SK-N-SH treated with all-trans-retinoic acid at 6 μM for 48 hours (cell line): ENCODE results near the gene ARHGAP21.

Experiments used
- ATAC-seq: fragments of 200-7000 bp; cut with Tn5 transposase; 3 replicates; pipeline ENCODE4 v1.9.1; 2020; ENCODE audit warnings: mild to moderate bottlenecking, moderate library complexity
- CREB5 ChIP-seq: fragments of 250-450 bp; sonication (Bioruptor Pico); IDR thresholded peaks from 2 replicates; pipeline ENCODE4 v1.5.1; 2020; ENCODE audit warnings: low read depth, mild to moderate bottlenecking, moderate library complexity
- CSDC2 ChIP-seq: fragments of 250-450 bp; sonication (Bioruptor Pico); IDR thresholded peaks from 2 replicates; pipeline ENCODE4 v1.5.0; 2020; ENCODE audit warnings: mild to moderate bottlenecking, moderate library complexity
- CSRNP3 ChIP-seq: fragments of 250-450 bp; sonication (Bioruptor Pico); IDR thresholded peaks from 2 replicates; pipeline ENCODE4 v1.5.1; 2021; ENCODE audit warnings: mild to moderate bottlenecking, moderate library complexity
- GLIS3 ChIP-seq: fragments of 250-450 bp; sonication (Bioruptor Pico); IDR thresholded peaks from 2 replicates; pipeline ENCODE4 v1.5.0; 2020; ENCODE audit warnings: mild to moderate bottlenecking, moderate library complexity
- ISL1 ChIP-seq: fragments of 250-450 bp; sonication (Bioruptor Pico); IDR thresholded peaks from 2 replicates; pipeline ENCODE4 v2.1.2; 2022; ENCODE audit warnings: mild to moderate bottlenecking, moderate library complexity
- OSR1 ChIP-seq: fragments of 250-450 bp; sonication (Bioruptor Pico); IDR thresholded peaks from 2 replicates; pipeline ENCODE4 v1.8.0; 2022; ENCODE audit warnings: moderate library complexity, mild to moderate bottlenecking, inconsistent platforms
- PATZ1 ChIP-seq: fragments of 250-450 bp; sonication (Bioruptor Pico); IDR thresholded peaks from 2 replicates; pipeline ENCODE4 v1.8.0; 2020; ENCODE audit warnings: mild to moderate bottlenecking, moderate library complexity, borderline replicate concordance
- POU6F1 ChIP-seq: fragments of 250-450 bp; sonication (Bioruptor Pico); IDR thresholded peaks from 2 replicates; pipeline ENCODE4 v1.8.0; 2021; ENCODE audit warnings: low read depth, mild to moderate bottlenecking, moderate library complexity, borderline replicate concordance
- PPARA ChIP-seq: fragments of 250-450 bp; sonication (Bioruptor Pico); IDR thresholded peaks from 2 replicates; pipeline ENCODE4 v1.5.0; 2020; ENCODE audit warnings: mild to moderate bottlenecking, borderline replicate concordance
- RARB ChIP-seq: fragments of 250-450 bp; sonication (Bioruptor Pico); IDR thresholded peaks from 2 replicates; pipeline ENCODE4 v1.8.0; 2021; ENCODE audit warnings: mild to moderate bottlenecking, moderate library complexity
- SNAI2 ChIP-seq: fragments of 250-450 bp; sonication (Bioruptor Pico); IDR thresholded peaks from 2 replicates; pipeline ENCODE4 v1.5.0; 2020; ENCODE audit warnings: mild to moderate bottlenecking, moderate library complexity
- TCF4 ChIP-seq: fragments of 250-450 bp; sonication (Bioruptor Pico); IDR thresholded peaks from 2 replicates; pipeline ENCODE4 v1.8.0; 2021; ENCODE audit warnings: mild to moderate bottlenecking, moderate library complexity, borderline replicate concordance
- TOX ChIP-seq: fragments of 250-450 bp; sonication (Bioruptor Pico); IDR thresholded peaks from 2 replicates; pipeline ENCODE4 v1.8.0; 2021; ENCODE audit warnings: mild to moderate bottlenecking, moderate library complexity, borderline replicate concordance
- TSHZ2 ChIP-seq: fragments of 250-450 bp; sonication (Bioruptor Pico); IDR thresholded peaks from 2 replicates; pipeline ENCODE4 v1.5.0; 2020; ENCODE audit warnings: mild to moderate bottlenecking, moderate library complexity
- ZC3H10 ChIP-seq: fragments of 250-450 bp; sonication (Bioruptor Pico); IDR thresholded peaks from 2 replicates; pipeline ENCODE4 v1.5.1; 2021; ENCODE audit warnings: mild to moderate bottlenecking, moderate library complexity
- ZFP3 ChIP-seq: fragments of 250-450 bp; sonication (Bioruptor Pico); IDR thresholded peaks from 2 replicates; pipeline ENCODE4 v1.5.0; 2020; ENCODE audit warnings: mild to moderate bottlenecking, moderate library complexity
- ZFP30 ChIP-seq: fragments of 450-650 bp; formaldehyde crosslinking; IDR thresholded peaks from 2 replicates; pipeline ENCODE4 v1.5.0; 2022; ENCODE audit warnings: mild to moderate bottlenecking, moderate library complexity
- ZNF565 ChIP-seq: fragments of 450-650 bp; formaldehyde crosslinking; conservative IDR thresholded peaks from 2 replicates; pipeline ENCODE4 v1.5.0; 2020; ENCODE audit warnings: low read depth, mild to moderate bottlenecking, moderate library complexity
- ZNF8 ChIP-seq: fragments of 450-650 bp; formaldehyde crosslinking; IDR thresholded peaks from 2 replicates; pipeline ENCODE4 v1.5.0; 2020; ENCODE audit warnings: mild to moderate bottlenecking, moderate library complexity

Gene ARHGAP21

GRCh38 chr10:24740714-24741113 lies 17.0 kb upstream of the ARHGAP21 start:
- no peak for TF ChIP-seq PPARA (CRISPR knock-in tag)
- no peak for TF ChIP-seq ISL1 (CRISPR knock-in tag)
- no peak for TF ChIP-seq GLIS3 (CRISPR knock-in tag)
- no peak for TF ChIP-seq PATZ1 (CRISPR knock-in tag)
- TF ChIP-seq CREB5 = no peak
- no peak for TF ChIP-seq POU6F1 (CRISPR knock-in tag)
- no peak for TF ChIP-seq CSRNP3 (CRISPR knock-in tag)
- TF ChIP-seq CSDC2 (CRISPR knock-in tag) = no peak
- TF ChIP-seq RARB (CRISPR knock-in tag) = no peak
- no peak for TF ChIP-seq TCF4 (CRISPR knock-in tag)
- no peak for TF ChIP-seq ZFP30
- no peak for TF ChIP-seq SNAI2 (CRISPR knock-in tag)
- TF ChIP-seq ZFP3 (CRISPR knock-in tag) = no peak
- no peak for TF ChIP-seq ZC3H10 (CRISPR knock-in tag)

GRCh38 chr10:24737001-24737400 lies 13.3 kb upstream of the ARHGAP21 start:
- ATAC-seq = no peak
- TF ChIP-seq PPARA (CRISPR knock-in tag) (no peak), CSDC2 (CRISPR knock-in tag) (no peak), ZC3H10 (CRISPR knock-in tag) (no peak), TSHZ2 (CRISPR knock-in tag) (no peak), ZNF8 (no peak), ZNF565 (CRISPR knock-in tag) (no peak), ISL1 (CRISPR knock-in tag) (no peak)
- TF ChIP-seq, all 23 proteins: peak for 0

More at GRCh38 chr10:24740714-24741113, 17.0 kb upstream of the ARHGAP21 start:
- ATAC-seq = no peak

- TF ChIP-seq ZNF565 (CRISPR knock-in tag) = no peak
- no peak for TF ChIP-seq POU6F1 (CRISPR knock-in tag)
- no peak for TF ChIP-seq PATZ1 (CRISPR knock-in tag)
- no peak for TF ChIP-seq RARB (CRISPR knock-in tag)
- no peak for TF ChIP-seq TSHZ2 (CRISPR knock-in tag)
- TF ChIP-seq OSR1 (CRISPR knock-in tag) = no peak
- no peak for TF ChIP-seq TOX (CRISPR knock-in tag)
- no peak for TF ChIP-seq CREB5
- no peak for ATAC-seq
These were observed 8.3 kb upstream of the ARHGAP21 start for GRCh38 chr10:24731942-24732341.
